OCI-LY3 (cell line): Measurements from ENCODE around the gene RBM44.

Experiments
- H2AFZ ChIP-seq: fragments of 200-600, 300-600 bp; shearing (Covaris generic); 2 replicates; pipeline ENCODE4 v1.6.0; 2014; ENCODE audit warnings: antibody characterized with exemption, low read depth, low read length
- H3K27ac ChIP-seq: fragments of 200-600, 300-600 bp; sonication (generic); 2 replicates; pipeline ENCODE4 v1.5.1; 2014; ENCODE audit warnings: mild to moderate bottlenecking, low read length, moderate library complexity, mixed read lengths
- H3K27me3 ChIP-seq: fragments of 200-600, 300-600 bp; sonication (generic); 2 replicates; pipeline ENCODE4 v1.6.1; 2014; ENCODE audit warnings: low read depth, low read length, mixed read lengths
- H3K36me3 ChIP-seq: fragments of 200-600, 300-600 bp; sonication (generic); replicated peaks from 2 replicates; pipeline ENCODE3; 2014; ENCODE audit warnings: low read depth, low read length, mixed read lengths
- H3K4me1 ChIP-seq: fragments of 300-600, 200-600 bp; sonication (generic); 2 replicates; pipeline ENCODE4 v1.6.1; 2014; ENCODE audit warnings: low read length, mixed read lengths
- H3K4me2 ChIP-seq: fragments of 200-600, 300-600 bp; sonication (generic); 2 replicates; pipeline ENCODE4 v1.6.1; 2014; ENCODE audit warnings: low read length, mixed read lengths
- H3K4me3 ChIP-seq: fragments of 300-600, 200-600 bp; sonication (generic); 2 replicates; pipeline ENCODE4 v1.5.1; 2014; ENCODE audit warnings: antibody characterized with exemption, mild to moderate bottlenecking, low read length, moderate library complexity
- H3K79me2 ChIP-seq: fragments of 300-600, 200-600 bp; shearing (Covaris generic); 2 replicates; pipeline ENCODE4 v1.6.1; 2014; ENCODE audit warnings: mild to moderate bottlenecking, low read length, mixed read lengths
- H3K9ac ChIP-seq: fragments of 300-600, 200-600 bp; shearing (Covaris generic); 2 replicates; pipeline ENCODE4 v1.6.0; 2014; ENCODE audit warnings: mild to moderate bottlenecking, low read length, moderate library complexity
- H3K9me3 ChIP-seq: fragments of 200-600, 300-600 bp; shearing (Covaris generic); 2 replicates; pipeline ENCODE4 v1.6.1; 2014; ENCODE audit warnings: low read length, mixed read lengths; ENCODE audit not compliant: insufficient read depth
- H4K20me1 ChIP-seq: fragments of 200-600, 300-600 bp; sonication (generic); 2 replicates; pipeline ENCODE4 v1.6.1; 2016; ENCODE audit warnings: low read length, mixed read lengths; ENCODE audit not compliant: insufficient read depth
- EZH2phosphoT487 ChIP-seq: fragments of 200-600 bp; shearing (Covaris generic); IDR thresholded peaks from 2 replicates; pipeline ENCODE4 v1.6.1; 2018; ENCODE audit warnings: antibody characterized with exemption, mixed run types, low read depth
- TF ChIP-seq, protein P1 (sequence below): fragments of 200-600, 300-600 bp; sonication (generic); IDR thresholded peaks from 2 replicates; pipeline ENCODE4 v1.5.1; 2014; ENCODE audit warnings: antibody characterized with exemption, low read length, low read depth

Gene RBM44

DNA sequence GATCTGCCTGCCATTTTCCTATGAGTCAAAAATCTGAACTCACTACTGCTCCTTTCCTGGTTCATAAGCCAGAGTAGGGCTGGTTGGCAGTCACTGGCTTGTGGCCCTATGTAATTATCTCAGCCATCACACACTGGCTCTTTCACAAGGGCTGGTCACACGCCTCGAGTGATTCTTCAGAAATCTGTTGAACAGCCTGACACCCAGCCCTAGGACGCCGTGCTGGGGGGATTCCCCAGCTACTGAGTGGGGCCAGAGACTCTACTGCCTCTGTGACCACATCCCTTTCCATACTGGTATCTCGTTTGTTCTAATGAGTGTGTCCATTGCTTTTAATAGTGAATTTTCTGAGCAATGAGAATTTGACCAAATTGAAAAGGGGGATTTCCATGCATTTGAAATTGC is 45.8 kb upstream of the RBM44 start:
- peak overlapping the region; percentile 36 for H3K4me2 ChIP-seq
- no peak overlapping the region for H3K9ac ChIP-seq
- H2AFZ ChIP-seq, result no peak overlapping the region
- H3K9me3 ChIP-seq, result no peaks in the 10 kb centered on the region
- no peak overlapping the region for H3K27ac ChIP-seq
- peaks cover 17% of the 10 kb centered on the region for H3K4me1 ChIP-seq
- H3K4me3 ChIP-seq, result no peak overlapping the region
- TF ChIP-seq EZH2phosphoT487, result no peak
- TF ChIP-seq, protein P1, sequence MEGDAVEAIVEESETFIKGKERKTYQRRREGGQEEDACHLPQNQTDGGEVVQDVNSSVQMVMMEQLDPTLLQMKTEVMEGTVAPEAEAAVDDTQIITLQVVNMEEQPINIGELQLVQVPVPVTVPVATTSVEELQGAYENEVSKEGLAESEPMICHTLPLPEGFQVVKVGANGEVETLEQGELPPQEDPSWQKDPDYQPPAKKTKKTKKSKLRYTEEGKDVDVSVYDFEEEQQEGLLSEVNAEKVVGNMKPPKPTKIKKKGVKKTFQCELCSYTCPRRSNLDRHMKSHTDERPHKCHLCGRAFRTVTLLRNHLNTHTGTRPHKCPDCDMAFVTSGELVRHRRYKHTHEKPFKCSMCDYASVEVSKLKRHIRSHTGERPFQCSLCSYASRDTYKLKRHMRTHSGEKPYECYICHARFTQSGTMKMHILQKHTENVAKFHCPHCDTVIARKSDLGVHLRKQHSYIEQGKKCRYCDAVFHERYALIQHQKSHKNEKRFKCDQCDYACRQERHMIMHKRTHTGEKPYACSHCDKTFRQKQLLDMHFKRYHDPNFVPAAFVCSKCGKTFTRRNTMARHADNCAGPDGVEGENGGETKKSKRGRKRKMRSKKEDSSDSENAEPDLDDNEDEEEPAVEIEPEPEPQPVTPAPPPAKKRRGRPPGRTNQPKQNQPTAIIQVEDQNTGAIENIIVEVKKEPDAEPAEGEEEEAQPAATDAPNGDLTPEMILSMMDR, result no peak
- no peaks in the 10 kb centered on the region for H3K79me2 ChIP-seq
- no peaks in the 10 kb centered on the region for H3K27me3 ChIP-seq
- no peaks in the 10 kb centered on the region for H4K20me1 ChIP-seq
- H3K36me3 ChIP-seq, result peaks cover 17% of the 10 kb centered on the region

DNA sequence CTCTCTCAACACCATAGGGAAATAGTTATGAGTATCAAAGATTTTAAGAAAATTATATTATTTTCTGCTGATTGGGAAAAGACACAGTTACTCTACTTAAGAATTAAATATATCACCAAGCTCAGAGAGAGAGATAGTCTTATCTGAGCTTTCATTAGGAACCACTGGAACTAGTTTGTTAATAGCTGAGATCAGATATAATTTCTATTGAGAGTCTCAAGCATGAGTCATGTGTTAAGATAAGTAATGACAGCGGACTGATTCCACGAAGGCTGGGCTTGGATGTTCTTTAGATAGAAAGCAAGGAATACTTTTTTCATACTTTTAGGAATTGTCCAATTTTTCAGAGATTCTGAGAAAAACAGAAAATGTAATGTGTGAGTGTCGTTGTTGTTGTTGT is 44.4 kb upstream of the RBM44 start:
- H3K27ac ChIP-seq, result no peak overlapping the region
- H4K20me1 ChIP-seq, result no peaks in the 10 kb centered on the region
- no peak overlapping the region for H3K9ac ChIP-seq
- peaks cover 6% of the 10 kb centered on the region for H3K36me3 ChIP-seq
- H2AFZ ChIP-seq, result no peak overlapping the region
- H3K4me2 ChIP-seq, result no peak overlapping the region
- no peak for TF ChIP-seq EZH2phosphoT487
- TF ChIP-seq, protein P1, result no peak
- peaks cover 17% of the 10 kb centered on the region for H3K4me1 ChIP-seq
- H3K27me3 ChIP-seq, result no peaks in the 10 kb centered on the region
- no peaks in the 10 kb centered on the region for H3K79me2 ChIP-seq
- no peak overlapping the region for H3K4me3 ChIP-seq
- no peaks in the 10 kb centered on the region for H3K9me3 ChIP-seq

DNA sequence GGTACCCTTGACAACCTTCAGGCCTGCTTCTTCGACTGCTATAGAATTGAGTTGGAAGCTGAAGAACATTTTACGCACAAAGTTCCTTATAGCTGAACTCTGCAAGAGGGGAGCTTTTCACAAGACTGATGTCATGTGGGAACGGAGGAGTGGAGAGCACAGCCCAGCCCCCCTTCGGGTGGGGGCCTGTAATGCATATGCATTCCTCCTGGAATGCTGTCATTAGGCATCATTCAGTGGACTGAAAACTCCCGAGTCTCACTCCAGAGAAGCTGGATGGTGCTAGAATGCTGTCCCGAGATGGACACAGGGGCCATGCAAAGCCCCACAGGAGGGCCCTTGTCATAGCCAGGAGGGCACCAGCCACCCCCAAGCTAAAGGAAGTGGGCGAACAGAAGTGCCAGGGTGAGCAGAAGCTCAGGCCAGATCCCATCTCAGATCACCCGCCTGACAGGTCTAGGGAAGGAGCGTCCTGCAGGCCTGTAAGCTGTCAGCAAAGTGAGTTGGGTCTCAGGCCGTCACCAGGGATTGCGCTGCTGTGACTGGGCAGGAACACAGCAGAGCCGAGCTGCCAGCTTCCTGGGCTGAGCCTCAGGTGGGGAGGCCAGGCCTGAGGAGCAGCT is 43.8 kb upstream of the RBM44 start:
- Histone ChIP-seq H3K9me3 (no peaks in the 10 kb centered on the region), H3K36me3 (peaks cover 6% of the 10 kb centered on the region), H3K79me2 (no peaks in the 10 kb centered on the region), H3K27ac (no peak overlapping the region), H3K4me3 (no peak overlapping the region), H3K4me1 (peaks cover 16% of the 10 kb centered on the region), H4K20me1 (no peaks in the 10 kb centered on the region), H3K9ac (no peak overlapping the region), H2AFZ (no peak overlapping the region), H3K27me3 (no peaks in the 10 kb centered on the region), H3K4me2 (no peak overlapping the region)
- TF ChIP-seq, protein P1, result no peak
- TF ChIP-seq EZH2phosphoT487, result no peak

DNA sequence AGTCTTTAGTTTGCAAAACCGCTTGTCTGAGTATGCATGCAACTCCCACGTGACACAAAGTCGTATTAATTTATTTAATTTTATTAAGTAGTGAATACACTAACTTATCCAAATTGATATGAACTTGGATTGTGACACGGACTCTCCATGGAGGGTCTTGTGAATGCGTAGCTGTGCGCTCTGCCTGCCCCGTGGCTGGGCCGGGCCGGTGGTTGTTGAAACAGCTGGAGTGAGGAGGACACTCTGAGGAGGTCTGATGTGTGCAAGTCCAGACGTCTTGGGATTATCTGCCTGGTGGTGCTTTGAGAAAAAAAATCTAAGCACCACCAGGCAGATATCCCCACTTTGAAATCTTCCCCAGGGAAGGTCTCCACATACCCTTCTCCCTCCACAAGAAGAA is 41.0 kb upstream of the RBM44 start:
- Histone ChIP-seq H3K79me2 (no peaks in the 10 kb centered on the region), H2AFZ (no peak overlapping the region), H4K20me1 (no peaks in the 10 kb centered on the region), H3K4me2 (no peak overlapping the region), H3K4me3 (no peak overlapping the region), H3K27ac (no peak overlapping the region), H3K36me3 (peaks cover 4% of the 10 kb centered on the region), H3K4me1 (peaks cover 9% of the 10 kb centered on the region), H3K27me3 (no peaks in the 10 kb centered on the region), H3K9me3 (no peaks in the 10 kb centered on the region), H3K9ac (no peak overlapping the region)
- no peak for TF ChIP-seq EZH2phosphoT487
- TF ChIP-seq, protein P1, result no peak
